Calu3 (cell line): ENCODE data around the gene LRRC9. TPM values are rescaled to one million over a fixed set of nuclear protein-coding genes. Genes with fewer than 3 reads are reported as not detected.

Source experiments
- BruUV-seq: library from RNA; stranded (reverse); fragments of 400-500 nt; replicated peaks from 2 replicates; lab custom pipeline; 2021; lab: Mats Ljungman, UMichigan
- CTCF ChIA-PET: fragments of 300-600 bp; sonication (Branson Sonifier 250); formaldehyde crosslinking; loops from one replicate; lab custom pipeline; 2022; ENCODE audit warnings: antibody characterized with exemption; lab: Charles Lee
- DNase-seq: peaks from one replicate; pipeline ENCODE4 v3.0.0; 2022
- H3K27ac Mint-ChIP-seq: one replicate; pipeline ENCODE4 v1.8.0; 2022; ENCODE audit warnings: mixed read lengths; ENCODE audit not compliant: unreplicated experiment
- H3K27me3 Mint-ChIP-seq: one replicate; pipeline ENCODE4 v1.8.0; 2022; ENCODE audit warnings: mixed read lengths; ENCODE audit not compliant: unreplicated experiment
- H3K36me3 Mint-ChIP-seq: one replicate; pipeline ENCODE4 v1.8.0; 2022; ENCODE audit warnings: mild to moderate bottlenecking, moderate library complexity, mixed read lengths; ENCODE audit not compliant: insufficient read depth, unreplicated experiment
- H3K4me1 Mint-ChIP-seq: one replicate; pipeline ENCODE4 v1.8.0; 2022; ENCODE audit warnings: mild to moderate bottlenecking, low read depth, mixed read lengths; ENCODE audit not compliant: unreplicated experiment
- H3K4me3 Mint-ChIP-seq: one replicate; pipeline ENCODE4 v1.8.0; 2022; ENCODE audit warnings: mild to moderate bottlenecking, low read depth, moderate library complexity, mixed read lengths; ENCODE audit not compliant: unreplicated experiment
- H3K9me3 Mint-ChIP-seq: one replicate; pipeline ENCODE4 v1.8.0; 2022; ENCODE audit warnings: low read depth, mixed read lengths; ENCODE audit not compliant: unreplicated experiment
- intact Hi-C: fragments of 100-400 bp; cut with micrococcal nuclease; formaldehyde crosslinking; loops from one replicate; pipeline ENCODE4 v1.10.0; 2022; ENCODE audit not compliant: unreplicated experiment
- total RNA-seq: library from RNA; stranded (reverse); gene quantifications from 2 replicates; pipeline ENCODE4 v1.2.3, GENCODE V29; 2022
- TF ChIP-seq, protein P1 (sequence below): fragments of 200-600 bp; IDR thresholded peaks from one replicate; pipeline ENCODE4 v1.8.0; 2022; ENCODE audit warnings: antibody characterized with exemption; ENCODE audit not compliant: unreplicated experiment

Gene LRRC9
- total RNA-seq, 1 experiment from 2014 or later, result not detected

GRCh38 chr14:60058087-60058486, 138.1 kb downstream of the LRRC9 start:
- Mint-ChIP-seq H3K4me3 (no peak overlapping the region), H3K27me3 (no peaks in the 10 kb centered on the region), H3K27ac (no peak overlapping the region), H3K36me3 (no peaks in the 10 kb centered on the region), H3K4me1 (no peaks in the 10 kb centered on the region), H3K9me3 (no peaks in the 10 kb centered on the region)
- BruUV-seq, result no TSS peak
- TF ChIP-seq, protein P1, sequence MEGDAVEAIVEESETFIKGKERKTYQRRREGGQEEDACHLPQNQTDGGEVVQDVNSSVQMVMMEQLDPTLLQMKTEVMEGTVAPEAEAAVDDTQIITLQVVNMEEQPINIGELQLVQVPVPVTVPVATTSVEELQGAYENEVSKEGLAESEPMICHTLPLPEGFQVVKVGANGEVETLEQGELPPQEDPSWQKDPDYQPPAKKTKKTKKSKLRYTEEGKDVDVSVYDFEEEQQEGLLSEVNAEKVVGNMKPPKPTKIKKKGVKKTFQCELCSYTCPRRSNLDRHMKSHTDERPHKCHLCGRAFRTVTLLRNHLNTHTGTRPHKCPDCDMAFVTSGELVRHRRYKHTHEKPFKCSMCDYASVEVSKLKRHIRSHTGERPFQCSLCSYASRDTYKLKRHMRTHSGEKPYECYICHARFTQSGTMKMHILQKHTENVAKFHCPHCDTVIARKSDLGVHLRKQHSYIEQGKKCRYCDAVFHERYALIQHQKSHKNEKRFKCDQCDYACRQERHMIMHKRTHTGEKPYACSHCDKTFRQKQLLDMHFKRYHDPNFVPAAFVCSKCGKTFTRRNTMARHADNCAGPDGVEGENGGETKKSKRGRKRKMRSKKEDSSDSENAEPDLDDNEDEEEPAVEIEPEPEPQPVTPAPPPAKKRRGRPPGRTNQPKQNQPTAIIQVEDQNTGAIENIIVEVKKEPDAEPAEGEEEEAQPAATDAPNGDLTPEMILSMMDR, result no peak
- CTCF ChIA-PET, result interaction anchor here (0.6 kb wide), 1 partner anchor 266 kb away, joined by 4 read pairs; no protein-coding TSS in a partner anchor
- intact Hi-C loops, result no loop called here
- no peak for DNase-seq

DNA sequence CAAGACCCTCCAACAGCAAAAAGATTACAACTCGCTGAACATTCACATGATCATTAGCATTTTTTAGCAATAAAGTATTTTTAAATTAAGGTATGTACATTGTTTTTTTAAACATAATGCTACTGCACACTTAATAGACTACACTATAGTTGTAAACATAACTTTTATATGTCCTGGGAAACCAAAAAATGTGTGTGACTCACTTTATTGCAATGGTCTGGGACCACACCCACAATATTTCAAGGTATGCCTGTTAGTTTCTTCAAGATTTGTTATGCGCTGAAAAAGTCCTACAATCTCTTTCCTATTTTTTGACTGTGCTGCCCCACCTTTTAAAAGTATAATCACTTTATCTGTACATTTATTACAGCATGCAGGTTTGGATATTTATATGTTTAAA, 141.4 kb downstream of the LRRC9 start:
- CTCF ChIA-PET, result no interaction called here
- H3K4me1 Mint-ChIP-seq, result no peaks in the 10 kb centered on the region
- no peaks in the 10 kb centered on the region for H3K27me3 Mint-ChIP-seq
- no peaks in the 10 kb centered on the region for H3K9me3 Mint-ChIP-seq
- intact Hi-C loops, result loop anchor here (5.0 to 10.0 kb wide), 3 partner anchors 97 to 501 kb away; no protein-coding TSS in a partner anchor
- H3K36me3 Mint-ChIP-seq, result no peaks in the 10 kb centered on the region
- H3K27ac Mint-ChIP-seq, result no peak overlapping the region
- no TSS peak for BruUV-seq
- no peak for DNase-seq
- H3K4me3 Mint-ChIP-seq, result no peak overlapping the region
- TF ChIP-seq, protein P1, result no peak

- Mint-ChIP-seq H3K36me3 (no peaks in the 10 kb centered on the region), H3K4me3 (no peak overlapping the region), H3K4me1 (no peaks in the 10 kb centered on the region), H3K27me3 (no peaks in the 10 kb centered on the region), H3K9me3 (no peaks in the 10 kb centered on the region), H3K27ac (no peak overlapping the region)
- intact Hi-C loops, result loop anchor here (1.0 to 10.0 kb wide), 4 partner anchors 98 to 498 kb away; no protein-coding TSS in a partner anchor
- CTCF ChIA-PET, result no interaction called here
- no TSS peak for BruUV-seq
- TF ChIP-seq, protein P1, result no peak
- DNase-seq, result no peak
These were observed 144.6 kb downstream of the LRRC9 start for GRCh38 chr14:60064491-60065072.

- Mint-ChIP-seq H3K4me1 (no peaks in the 10 kb centered on the region), H3K36me3 (no peaks in the 10 kb centered on the region), H3K27ac (no peak overlapping the region), H3K4me3 (no peak overlapping the region), H3K9me3 (no peaks in the 10 kb centered on the region), H3K27me3 (no peaks in the 10 kb centered on the region)
- intact Hi-C loops, result loop anchor here (10.0 kb wide), 1 partner anchor 103 kb away; no protein-coding TSS in a partner anchor
- TF ChIP-seq, protein P1, result no peak
- no TSS peak for BruUV-seq
- DNase-seq, result no peak
- CTCF ChIA-PET, result no interaction called here
These were observed 147.9 kb downstream of the LRRC9 start for GRCh38 chr14:60067882-60068281.
